Activated naive CD8-positive, alpha-beta T cell (primary cell): ENCODE measurements around the gene ZCCHC9.
"Not testable (repeated sequence)": the region's sequence is repeated elsewhere in the genome, so short reads cannot be mapped to it uniquely, and the experiment has no call there.

Experiments
- H3K27ac Mint-ChIP-seq: one replicate; pipeline ENCODE4 v1.8.0; 2021; ENCODE audit warnings: mixed read lengths
- H3K27me3 Mint-ChIP-seq: one replicate; pipeline ENCODE4 v1.8.0; 2021; ENCODE audit warnings: mixed read lengths
- H3K36me3 Mint-ChIP-seq: one replicate; pipeline ENCODE4 v1.8.0; 2021; ENCODE audit warnings: mixed read lengths
- H3K4me1 Mint-ChIP-seq: one replicate; pipeline ENCODE4 v1.8.0; 2021; ENCODE audit warnings: low read depth, mixed read lengths
- H3K4me3 Mint-ChIP-seq: one replicate; pipeline ENCODE4 v1.8.0; 2021; ENCODE audit warnings: mild to moderate bottlenecking, mixed read lengths
- H3K9me3 Mint-ChIP-seq: one replicate; pipeline ENCODE4 v1.8.0; 2021; ENCODE audit warnings: low read depth, mixed read lengths

Gene ZCCHC9

GRCh38 chr5:81290146-81290545 lies 11.2 kb upstream of the ZCCHC9 start:
- Mint-ChIP-seq H3K36me3 (peaks cover 33% of the 10 kb centered on the region), H3K9me3 (peaks cover 13% of the 10 kb centered on the region), H3K4me3 (no peak overlapping the region), H3K27me3 (no peaks in the 10 kb centered on the region), H3K27ac (no peak overlapping the region), H3K4me1 (peaks cover 68% of the 10 kb centered on the region)

DNA sequence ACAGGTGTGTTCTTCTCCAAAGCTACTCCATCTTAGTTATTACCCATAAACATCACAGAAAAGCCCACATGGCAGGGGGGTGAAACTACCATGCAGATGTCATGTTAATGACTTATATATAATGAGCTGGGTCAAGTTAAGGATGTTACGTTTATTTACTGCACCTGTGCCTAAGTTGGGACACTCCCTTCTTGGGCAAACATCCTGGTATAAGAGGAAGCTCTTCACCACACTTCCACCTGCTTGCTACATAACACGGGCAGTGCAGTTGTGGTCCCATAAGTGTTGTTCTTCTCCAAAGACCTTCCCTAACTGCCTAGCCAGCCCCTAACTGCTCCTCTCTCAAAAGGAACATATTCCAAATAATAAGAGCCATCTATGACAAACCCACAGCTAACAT lies 9.3 kb upstream of the ZCCHC9 start:
- Mint-ChIP-seq H3K27me3 (no peaks in the 10 kb centered on the region), H3K27ac (no peak overlapping the region), H3K4me3 (no peak overlapping the region), H3K36me3 (peaks cover 27% of the 10 kb centered on the region), H3K4me1 (peaks cover 55% of the 10 kb centered on the region), H3K9me3 (peaks cover 13% of the 10 kb centered on the region)

DNA sequence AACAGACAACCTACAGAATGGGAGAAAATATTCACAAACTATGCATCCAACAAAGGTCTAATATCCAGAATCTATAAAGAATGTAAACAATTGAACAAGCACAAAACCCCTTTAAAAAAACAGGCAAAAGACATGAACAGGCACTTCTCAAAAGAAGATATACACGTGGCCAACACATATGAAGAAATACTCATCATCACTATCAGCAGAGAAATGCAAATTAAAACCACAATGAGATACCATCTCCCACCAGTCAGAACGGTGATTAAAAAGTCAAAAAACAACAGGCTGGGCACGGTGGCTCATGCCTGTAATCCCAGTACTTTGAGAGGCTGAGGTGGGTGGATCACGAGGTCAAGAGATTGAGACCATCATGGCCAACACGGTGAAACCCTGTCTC lies 7.4 kb upstream of the ZCCHC9 start:
- H3K27ac Mint-ChIP-seq, H3K27me3 Mint-ChIP-seq: not testable (repeated sequence)
- H3K4me1 Mint-ChIP-seq, result peaks cover 58% of the 10 kb centered on the region
- H3K4me3 Mint-ChIP-seq, result peak overlapping the region; percentile 2
- H3K36me3 Mint-ChIP-seq, result peaks cover 25% of the 10 kb centered on the region
- H3K9me3 Mint-ChIP-seq, result peaks cover 13% of the 10 kb centered on the region

DNA sequence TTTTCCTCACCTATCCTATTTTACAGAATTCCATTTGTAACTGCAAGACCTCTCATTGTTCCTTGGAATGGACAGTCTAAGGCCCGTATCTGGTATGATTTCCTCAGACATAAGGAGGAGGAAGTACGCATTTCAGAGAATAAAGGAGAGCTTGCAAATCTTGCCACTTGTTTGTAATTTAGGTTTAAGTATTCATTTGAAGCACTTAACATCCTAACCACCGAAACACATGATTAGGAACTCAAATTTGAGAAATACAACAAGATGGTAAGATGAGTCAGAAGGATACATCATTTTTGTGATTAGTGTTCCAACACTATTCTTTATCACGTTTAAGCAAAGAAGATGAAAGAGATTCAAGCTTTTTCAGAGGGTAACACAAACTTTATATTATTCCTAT lies 3.9 kb upstream of the ZCCHC9 start:
- H3K4me3 Mint-ChIP-seq, result no peak overlapping the region
- peaks cover 46% of the 10 kb centered on the region for H3K4me1 Mint-ChIP-seq

GRCh38 chr5:81300921-81301270 lies 491 bp upstream of the ZCCHC9 start:
- peak overlapping the region; percentile 97 for H3K27ac Mint-ChIP-seq
- no peaks in the 10 kb centered on the region for H3K9me3 Mint-ChIP-seq
- peaks cover 51% of the 10 kb centered on the region for H3K4me1 Mint-ChIP-seq
- peaks cover 5% of the 10 kb centered on the region for H3K36me3 Mint-ChIP-seq
- no peaks in the 10 kb centered on the region for H3K27me3 Mint-ChIP-seq
- H3K4me3 Mint-ChIP-seq, result peak overlapping the region; percentile 96

More for the DNA sequence above, 3.9 kb upstream of the ZCCHC9 start:
- Mint-ChIP-seq H3K9me3 (peaks cover 10% of the 10 kb centered on the region), H3K27ac (no peak overlapping the region), H3K27me3 (no peaks in the 10 kb centered on the region), H3K36me3 (peaks cover 14% of the 10 kb centered on the region)

DNA sequence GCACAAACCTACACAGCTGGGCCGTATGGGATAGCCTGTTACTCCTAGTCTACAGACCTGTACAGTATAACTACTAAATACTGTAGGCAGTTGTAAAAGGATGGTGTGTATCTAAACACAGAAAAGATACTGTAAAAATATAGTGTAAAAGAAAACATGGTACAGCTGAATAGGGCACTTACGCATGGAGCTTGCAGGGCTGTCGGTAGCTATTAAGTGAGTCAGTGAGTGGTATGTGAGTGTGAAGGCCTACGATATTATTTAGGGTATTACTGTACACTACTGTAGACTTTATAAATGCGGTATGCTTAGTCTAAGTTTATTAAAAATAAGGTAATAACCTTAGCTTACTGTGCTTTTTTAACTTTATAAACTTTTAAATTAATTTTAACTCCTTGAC lies 1.2 kb downstream of the ZCCHC9 start:
- no peaks in the 10 kb centered on the region for H3K27me3 Mint-ChIP-seq
- peaks cover 49% of the 10 kb centered on the region for H3K4me1 Mint-ChIP-seq
- no peaks in the 10 kb centered on the region for H3K9me3 Mint-ChIP-seq
- H3K4me3 Mint-ChIP-seq, result peak overlapping the region; percentile 96
- no peak overlapping the region for H3K27ac Mint-ChIP-seq
- peaks cover 5% of the 10 kb centered on the region for H3K36me3 Mint-ChIP-seq

GRCh38 chr5:81303563-81303962 lies 2.2 kb downstream of the ZCCHC9 start:
- Mint-ChIP-seq H3K4me1 (peaks cover 43% of the 10 kb centered on the region), H3K9me3 (no peaks in the 10 kb centered on the region), H3K36me3 (peaks cover 5% of the 10 kb centered on the region), H3K27ac (peak overlapping the region; percentile 23), H3K27me3 (no peaks in the 10 kb centered on the region), H3K4me3 (peak overlapping the region; percentile 65)

DNA sequence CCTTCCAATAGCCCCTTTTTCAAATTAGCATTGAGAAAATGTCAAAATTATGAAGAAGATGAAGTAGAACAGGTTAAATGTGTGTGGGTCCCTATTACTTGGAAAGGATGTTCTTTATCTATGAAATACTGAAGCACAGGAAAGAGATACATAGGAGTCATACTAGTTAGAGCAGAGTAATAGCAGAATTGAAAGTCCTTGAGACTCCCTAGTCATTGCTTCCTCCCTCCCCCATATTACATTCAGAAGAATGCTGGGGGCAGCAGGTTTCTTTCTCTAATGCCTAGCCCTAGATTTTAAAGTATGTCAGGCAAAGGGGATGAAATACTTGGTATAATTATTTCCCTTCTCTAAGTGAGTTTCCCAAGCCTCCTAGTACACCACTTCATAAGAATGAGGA lies 4.4 kb downstream of the ZCCHC9 start:
- Mint-ChIP-seq H3K4me1 (peaks cover 29% of the 10 kb centered on the region), H3K9me3 (no peaks in the 10 kb centered on the region)

GRCh38 chr5:81308836-81309235 lies 7.4 kb downstream of the ZCCHC9 start:
- no peak overlapping the region for H3K4me3 Mint-ChIP-seq
- H3K36me3 Mint-ChIP-seq, result peaks cover 9% of the 10 kb centered on the region
- H3K27me3 Mint-ChIP-seq, result no peaks in the 10 kb centered on the region
- no peak overlapping the region for H3K27ac Mint-ChIP-seq
- H3K4me1 Mint-ChIP-seq, result peaks cover 14% of the 10 kb centered on the region
- no peaks in the 10 kb centered on the region for H3K9me3 Mint-ChIP-seq

More for the DNA sequence above, 4.4 kb downstream of the ZCCHC9 start:
- Mint-ChIP-seq H3K27ac (no peak overlapping the region), H3K4me3 (no peak overlapping the region), H3K36me3 (peaks cover 7% of the 10 kb centered on the region), H3K27me3 (no peaks in the 10 kb centered on the region)

DNA sequence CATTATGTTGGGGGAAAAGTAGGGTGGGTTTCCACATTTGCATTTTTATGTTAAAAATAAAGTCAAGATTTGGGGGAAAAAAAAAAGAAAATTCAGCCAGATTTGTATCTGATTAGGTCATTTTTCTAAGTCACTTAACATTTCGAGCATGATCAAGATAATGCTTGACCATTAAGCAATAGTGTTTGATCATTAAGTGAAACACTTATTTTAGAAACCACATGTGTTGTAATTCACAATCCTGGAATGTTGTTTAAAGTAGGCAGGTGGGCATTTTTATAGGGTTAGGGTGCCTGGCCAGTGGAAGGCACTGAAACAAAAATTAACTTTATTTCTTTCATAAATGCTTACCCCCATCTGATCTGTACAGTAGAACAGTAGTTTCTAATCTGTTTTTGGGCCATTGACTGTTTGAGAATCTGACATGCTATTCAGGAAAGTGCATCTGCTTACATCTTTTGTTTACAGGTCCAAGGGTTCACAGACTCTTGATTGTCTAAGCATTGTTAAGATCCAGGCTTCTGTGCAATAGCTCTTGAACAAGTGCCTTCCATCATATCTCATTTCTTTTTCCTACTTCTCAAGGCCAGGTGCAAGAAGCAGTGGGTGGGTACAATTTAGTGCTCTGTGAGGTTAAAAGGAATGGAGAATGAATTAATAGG lies 9.1 kb downstream of the ZCCHC9 start:
- no peaks in the 10 kb centered on the region for H3K27me3 Mint-ChIP-seq
- peak overlapping the region; percentile 46 for H3K27ac Mint-ChIP-seq
- peaks cover 5% of the 10 kb centered on the region for H3K4me1 Mint-ChIP-seq
- H3K4me3 Mint-ChIP-seq, result no peak overlapping the region
- H3K36me3 Mint-ChIP-seq, result peaks cover 4% of the 10 kb centered on the region
- no peaks in the 10 kb centered on the region for H3K9me3 Mint-ChIP-seq

DNA sequence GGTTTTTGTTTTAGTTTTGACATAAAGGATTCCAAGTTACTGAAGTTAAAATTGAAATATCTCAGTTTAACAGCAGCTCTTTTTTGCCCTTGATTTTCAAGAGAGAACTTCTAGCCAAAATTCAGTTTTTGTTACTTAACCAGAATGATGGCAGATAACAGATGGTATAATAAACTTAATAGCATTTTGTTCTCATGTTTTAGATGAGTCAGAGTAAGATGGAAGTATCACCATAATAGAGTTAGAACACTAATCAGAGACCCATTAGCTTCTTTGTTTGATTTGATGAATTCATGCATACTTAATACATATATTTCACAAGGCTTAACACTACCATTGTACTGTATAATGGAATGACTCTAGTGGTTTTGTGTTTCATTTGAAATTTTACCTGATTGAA lies 11.9 kb downstream of the ZCCHC9 start:
- no peaks in the 10 kb centered on the region for H3K27me3 Mint-ChIP-seq
- no peak overlapping the region for H3K27ac Mint-ChIP-seq
- H3K4me3 Mint-ChIP-seq, result no peak overlapping the region
- no peaks in the 10 kb centered on the region for H3K4me1 Mint-ChIP-seq
- H3K36me3 Mint-ChIP-seq, result peaks cover 4% of the 10 kb centered on the region
- no peaks in the 10 kb centered on the region for H3K9me3 Mint-ChIP-seq

DNA sequence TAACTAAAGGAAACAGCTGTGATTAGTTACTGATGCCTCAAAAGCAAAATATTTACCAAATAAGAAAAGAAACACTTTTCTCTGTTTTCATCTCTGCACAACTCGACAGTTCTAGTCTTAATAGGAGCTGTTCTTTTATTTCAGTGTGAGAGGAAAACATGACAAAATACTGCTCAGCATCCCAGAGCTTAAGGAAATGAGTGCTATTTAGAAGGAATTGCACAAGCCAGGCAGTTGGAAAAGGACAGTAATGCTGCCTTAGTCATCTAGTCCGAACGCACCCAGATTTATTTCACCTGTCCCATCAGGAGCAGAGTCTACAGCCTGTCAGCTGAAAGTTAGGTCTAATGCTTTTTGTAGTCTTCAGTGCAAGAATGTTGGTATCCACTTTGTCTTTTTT lies 12.3 kb downstream of the ZCCHC9 start:
- H3K4me3 Mint-ChIP-seq, result no peak overlapping the region
- no peaks in the 10 kb centered on the region for H3K9me3 Mint-ChIP-seq
- H3K36me3 Mint-ChIP-seq, result peaks cover 4% of the 10 kb centered on the region
- no peaks in the 10 kb centered on the region for H3K4me1 Mint-ChIP-seq
- no peaks in the 10 kb centered on the region for H3K27me3 Mint-ChIP-seq
- H3K27ac Mint-ChIP-seq, result no peak overlapping the region

DNA sequence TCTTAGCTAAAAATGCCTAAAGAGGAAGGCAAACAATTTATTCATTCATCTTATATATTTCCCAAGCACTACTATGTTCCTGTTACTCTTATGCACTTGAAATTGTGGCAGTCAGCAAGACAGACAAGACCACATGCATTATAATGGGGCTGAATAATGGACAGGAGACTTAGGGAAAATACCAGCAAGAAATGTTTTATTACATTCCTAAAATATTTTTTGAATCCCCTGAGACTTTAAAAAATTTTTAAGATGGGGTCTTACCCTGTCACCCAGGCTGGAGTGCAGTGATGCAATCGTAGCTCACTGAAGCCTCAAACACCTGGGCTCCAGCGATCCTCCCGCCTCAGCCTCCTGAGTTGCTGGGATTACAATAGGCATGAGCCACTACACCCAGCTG lies 13.2 kb downstream of the ZCCHC9 start:
- Mint-ChIP-seq H3K4me1 (no peaks in the 10 kb centered on the region), H3K4me3 (no peak overlapping the region), H3K9me3 (no peaks in the 10 kb centered on the region), H3K27ac (no peak overlapping the region), H3K36me3 (peaks cover 2% of the 10 kb centered on the region), H3K27me3 (no peaks in the 10 kb centered on the region)

DNA sequence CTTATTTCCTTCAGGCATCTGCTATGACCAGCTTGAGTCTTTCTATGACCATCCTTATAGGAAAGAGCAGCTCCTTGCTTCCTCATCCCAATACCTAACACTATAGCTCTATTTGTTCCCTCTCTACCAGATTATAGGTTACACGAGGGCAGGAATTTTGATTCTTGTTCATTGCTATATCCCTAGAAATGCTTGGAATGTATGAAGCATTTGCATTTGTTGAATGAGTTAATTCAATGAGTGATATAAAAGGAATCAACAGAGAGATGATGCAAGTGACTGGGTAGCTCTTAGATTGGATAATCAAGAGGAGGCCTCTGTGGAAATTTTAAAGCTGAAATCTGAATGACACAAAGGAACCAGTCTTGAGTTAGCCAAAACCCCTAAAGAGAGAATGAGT lies 13.9 kb downstream of the ZCCHC9 start:
- H3K27me3 Mint-ChIP-seq, result no peaks in the 10 kb centered on the region
- no peak overlapping the region for H3K27ac Mint-ChIP-seq
- no peak overlapping the region for H3K4me3 Mint-ChIP-seq
- no peaks in the 10 kb centered on the region for H3K4me1 Mint-ChIP-seq
- H3K36me3 Mint-ChIP-seq, result peaks cover 2% of the 10 kb centered on the region
- no peaks in the 10 kb centered on the region for H3K9me3 Mint-ChIP-seq

GRCh38 chr5:81315830-81316229 lies 14.4 kb downstream of the ZCCHC9 start:
- Mint-ChIP-seq H3K27ac (no peak overlapping the region), H3K27me3 (no peaks in the 10 kb centered on the region), H3K4me3 (no peak overlapping the region), H3K4me1 (no peaks in the 10 kb centered on the region), H3K36me3 (peaks cover 2% of the 10 kb centered on the region), H3K9me3 (no peaks in the 10 kb centered on the region)

- Mint-ChIP-seq H3K4me1 (no peaks in the 10 kb centered on the region), H3K36me3 (peaks cover 1% of the 10 kb centered on the region), H3K27ac (no peak overlapping the region), H3K9me3 (no peaks in the 10 kb centered on the region), H3K4me3 (no peak overlapping the region), H3K27me3 (no peaks in the 10 kb centered on the region)
Observed at GRCh38 chr5:81316571-81316970, 15.2 kb downstream of the ZCCHC9 start.
